Adipocyte (in vitro differentiated cells): ENCODE results near the gene PRPS2.
A peak's percentile ranks its signal among the peaks of the same experiment; 100 is the strongest.

Source experiments
- DNase-seq: peaks from one replicate; pipeline ENCODE4 v3.0.0-alpha.2; 2015; ENCODE audit warnings: low read depth
- H3K27me3 ChIP-seq: replicated peaks from 2 replicates; pipeline ENCODE4 v1.7.0; 2013; ENCODE audit warnings: mild to moderate bottlenecking, low read length, moderate library complexity; ENCODE audit not compliant: control insufficient read depth, insufficient read depth
- H3K36me3 ChIP-seq: 2 replicates; pipeline ENCODE4 v1.7.0; 2013; ENCODE audit warnings: low read length, mild to moderate bottlenecking, moderate library complexity; ENCODE audit not compliant: control insufficient read depth, insufficient read depth, severe bottlenecking
- H3K4me1 ChIP-seq: 2 replicates; pipeline ENCODE4 v1.7.0; 2013; ENCODE audit warnings: mild to moderate bottlenecking, low read length, moderate library complexity; ENCODE audit not compliant: control insufficient read depth, insufficient read depth
- H3K4me3 ChIP-seq: 2 replicates; pipeline ENCODE4 v1.7.0; 2013; ENCODE audit warnings: mild to moderate bottlenecking, low read length, moderate library complexity
- H3K9ac ChIP-seq: 2 replicates; pipeline ENCODE4 v1.7.0; 2013; ENCODE audit warnings: mild to moderate bottlenecking, low read length, moderate library complexity
- H3K9me3 ChIP-seq: 2 replicates; pipeline ENCODE4 v1.7.0; 2013; ENCODE audit warnings: mild to moderate bottlenecking, low read length, moderate library complexity; ENCODE audit not compliant: control insufficient read depth

PRPS2 gene

GRCh38 chrX:12791257-12792228 lies at the start of gene PRPS2:
PRPS2 (plus strand) TSS chrX:12791412; CDS start chrX:12791498, 86 bp downstream.
- Histone ChIP-seq H3K4me3 (peak within 1 kb of the TSS; percentile 83), H3K9ac (peak within 1 kb of the TSS; percentile 73), H3K27me3 (peaks cover 3% of the 10 kb centered on the region), H3K9me3 (peaks cover 27% of the 10 kb centered on the region), H3K4me1 (peaks cover 3% of the 10 kb centered on the region), H3K36me3 (no peaks in the 10 kb centered on the region)
- DNase-seq, result peak; percentile 67

- no peak overlapping the region for H3K9ac ChIP-seq
- DNase-seq, result no peak
- no peak overlapping the region for H3K4me3 ChIP-seq
- peaks cover 8% of the 10 kb centered on the region for H3K27me3 ChIP-seq
- H3K36me3 ChIP-seq, result no peaks in the 10 kb centered on the region
- no peaks in the 10 kb centered on the region for H3K4me1 ChIP-seq
- H3K9me3 ChIP-seq, result no peaks in the 10 kb centered on the region
Measured at GRCh38 chrX:12741416-12741815, 49.8 kb upstream of the PRPS2 start.

GRCh38 chrX:12747433-12747832 lies 43.8 kb upstream of the PRPS2 start:
- Histone ChIP-seq H3K9ac (no peak overlapping the region), H3K27me3 (peaks cover 4% of the 10 kb centered on the region), H3K4me1 (no peaks in the 10 kb centered on the region), H3K36me3 (no peaks in the 10 kb centered on the region), H3K9me3 (peaks cover 6% of the 10 kb centered on the region), H3K4me3 (no peak overlapping the region)
- DNase-seq, result no peak

GRCh38 chrX:12751887-12752286 lies 39.3 kb upstream of the PRPS2 start:
- no peak overlapping the region for H3K9ac ChIP-seq
- DNase-seq, result no peak
- peaks cover 4% of the 10 kb centered on the region for H3K27me3 ChIP-seq
- H3K36me3 ChIP-seq, result no peaks in the 10 kb centered on the region
- H3K9me3 ChIP-seq, result peaks cover 11% of the 10 kb centered on the region
- H3K4me3 ChIP-seq, result no peak overlapping the region
- H3K4me1 ChIP-seq, result no peaks in the 10 kb centered on the region

GRCh38 chrX:12753366-12753765 lies 37.8 kb upstream of the PRPS2 start:
- DNase-seq, result no peak
- Histone ChIP-seq H3K4me1 (no peaks in the 10 kb centered on the region), H3K9ac (no peak overlapping the region), H3K36me3 (no peaks in the 10 kb centered on the region), H3K9me3 (peaks cover 11% of the 10 kb centered on the region), H3K4me3 (no peak overlapping the region), H3K27me3 (peaks cover 7% of the 10 kb centered on the region)

GRCh38 chrX:12758291-12758690 lies 32.9 kb upstream of the PRPS2 start:
- Histone ChIP-seq H3K9me3 (peaks cover 6% of the 10 kb centered on the region), H3K27me3 (peaks cover 22% of the 10 kb centered on the region), H3K4me3 (no peak overlapping the region), H3K4me1 (no peaks in the 10 kb centered on the region), H3K9ac (no peak overlapping the region), H3K36me3 (no peaks in the 10 kb centered on the region)
- no peak for DNase-seq

- Histone ChIP-seq H3K9ac (no peak overlapping the region), H3K36me3 (no peaks in the 10 kb centered on the region), H3K4me3 (no peak overlapping the region), H3K4me1 (no peaks in the 10 kb centered on the region), H3K27me3 (peaks cover 39% of the 10 kb centered on the region), H3K9me3 (peaks cover 5% of the 10 kb centered on the region)
- DNase-seq, result no peak
Measured at GRCh38 chrX:12767856-12768255, 23.4 kb upstream of the PRPS2 start.

- H3K9me3 ChIP-seq, result peaks cover 5% of the 10 kb centered on the region
- H3K36me3 ChIP-seq, result no peaks in the 10 kb centered on the region
- no peak overlapping the region for H3K9ac ChIP-seq
- no peak overlapping the region for H3K4me3 ChIP-seq
- peaks cover 43% of the 10 kb centered on the region for H3K27me3 ChIP-seq
- H3K4me1 ChIP-seq, result no peaks in the 10 kb centered on the region
- no peak for DNase-seq
Measured at GRCh38 chrX:12768491-12768890, 22.7 kb upstream of the PRPS2 start.

- Histone ChIP-seq H3K9me3 (no peaks in the 10 kb centered on the region), H3K4me1 (no peaks in the 10 kb centered on the region), H3K27me3 (peaks cover 49% of the 10 kb centered on the region), H3K9ac (no peak overlapping the region), H3K4me3 (no peak overlapping the region), H3K36me3 (no peaks in the 10 kb centered on the region)
- peak; percentile 66 for DNase-seq
Measured at GRCh38 chrX:12770440-12770839, 20.8 kb upstream of the PRPS2 start.

GRCh38 chrX:12771445-12772069 lies 19.7 kb upstream of the PRPS2 start:
- no peaks in the 10 kb centered on the region for H3K36me3 ChIP-seq
- H3K9me3 ChIP-seq, result no peaks in the 10 kb centered on the region
- H3K4me1 ChIP-seq, result no peaks in the 10 kb centered on the region
- peak; percentile 6 for DNase-seq
- H3K27me3 ChIP-seq, result peaks cover 50% of the 10 kb centered on the region
- no peak overlapping the region for H3K9ac ChIP-seq
- H3K4me3 ChIP-seq, result no peak overlapping the region

GRCh38 chrX:12777670-12778069 lies 13.5 kb upstream of the PRPS2 start:
- Histone ChIP-seq H3K9me3 (no peaks in the 10 kb centered on the region), H3K4me1 (no peaks in the 10 kb centered on the region), H3K27me3 (peaks cover 20% of the 10 kb centered on the region), H3K36me3 (no peaks in the 10 kb centered on the region), H3K9ac (no peak overlapping the region), H3K4me3 (no peak overlapping the region)
- no peak for DNase-seq
